ENCODE measurements around the gene SGPP1. TPM values are rescaled to one million over a fixed set of nuclear protein-coding genes. Genes with fewer than 3 reads are reported as not detected.

The SGPP1 gene
- total RNA-seq, 2 donors from 2014 or later = 23.1 to 24.4 TPM

- ATAC-seq (no peak), DNase-seq (no peak)
- intact Hi-C loops (cut with DNase I) = no loop called here
- Histone ChIP-seq H3K27ac (peak overlapping the region in 3 of 4 donors; percentile 21 to 69 (median 35)), H3K36me3 (replicated peaks in 1 of 2; ENCODE audit: insufficient read depth in 1 of 2, low read depth in 2 of 2) (no peaks in the 10 kb centered on the region), H3K27me3 (no peaks in the 10 kb centered on the region), H3K4me3 (no peak overlapping the region), H3K4me1 (peaks cover 27% of the 10 kb centered on the region), H3K9me3 (no peaks in the 10 kb centered on the region)
- TF ChIP-seq CTCF (IDR thresholded peaks at IDR 0.05) (no peak), POLR2A (IDR thresholded peaks at IDR 0.05) (no peak)
- 70 to 71% methylated on average over 7 of the region's 7 CpGs for WGBS, 2 donors
Observed at GRCh38 chr14:63673886-63674497, 53.9 kb downstream of the SGPP1 start.

- 45 to 66% methylated on average over 5 of the region's 5 CpGs for WGBS, 2 donors
- H3K4me3 ChIP-seq = no peak overlapping the region
- H3K27ac ChIP-seq = peak overlapping the region in 3 of 4 donors; percentile 47 to 69 (median 60)
- intact Hi-C loops (cut with DNase I) = no loop called here
- no peaks in the 10 kb centered on the region for H3K36me3 ChIP-seq (replicated peaks in 1 of 2; ENCODE audit: insufficient read depth in 1 of 2, low read depth in 2 of 2)
- ATAC-seq (no peak), DNase-seq (no peak)
- no peaks in the 10 kb centered on the region for H3K27me3 ChIP-seq
- peaks cover 27% of the 10 kb centered on the region for H3K4me1 ChIP-seq
- H3K9me3 ChIP-seq = no peaks in the 10 kb centered on the region
- no peak for TF ChIP-seq POLR2A (IDR thresholded peaks at IDR 0.05)
- TF ChIP-seq CTCF (IDR thresholded peaks at IDR 0.05) = no peak
Observed at GRCh38 chr14:63673255-63673654, 54.6 kb downstream of the SGPP1 start.

GRCh38 chr14:63672417-63673180 lies 55.3 kb downstream of the SGPP1 start:
- no peaks in the 10 kb centered on the region for H3K9me3 ChIP-seq
- ATAC-seq = peak; percentile 67
- intact Hi-C loops (cut with DNase I) = no loop called here
- WGBS, 2 donors = 30 to 39% methylated on average over 7 of the region's 7 CpGs
- no peaks in the 10 kb centered on the region for H3K36me3 ChIP-seq (replicated peaks in 1 of 2; ENCODE audit: insufficient read depth in 1 of 2, low read depth in 2 of 2)
- peaks cover 27% of the 10 kb centered on the region for H3K4me1 ChIP-seq
- no peak overlapping the region for H3K4me3 ChIP-seq
- peak overlapping the region; percentile 17 to 69 (median 54) for H3K27ac ChIP-seq
- DNase-seq = peak in 3 of 4 donors; percentile 30 to 60 (median 39)
- TF ChIP-seq CTCF (IDR thresholded peaks at IDR 0.05) (peak in 1 of 7 experiments; percentile 8), POLR2A (IDR thresholded peaks at IDR 0.05) (no peak)
- H3K27me3 ChIP-seq = no peaks in the 10 kb centered on the region

- peak overlapping the region; percentile 17 to 69 (median 50) for H3K27ac ChIP-seq
- intact Hi-C loops (cut with DNase I) = no loop called here
- ATAC-seq = peak; percentile 56
Observed at GRCh38 chr14:63671987-63672386, 55.9 kb downstream of the SGPP1 start.

More at GRCh38 chr14:63671987-63672386, 55.9 kb downstream of the SGPP1 start:
- peak in 1 of 4 donors; percentile 20 for DNase-seq
- H3K36me3 ChIP-seq (replicated peaks in 1 of 2; ENCODE audit: insufficient read depth in 1 of 2, low read depth in 2 of 2) = no peaks in the 10 kb centered on the region
- peaks cover 27% of the 10 kb centered on the region for H3K4me1 ChIP-seq
- no peaks in the 10 kb centered on the region for H3K27me3 ChIP-seq
- TF ChIP-seq POLR2A (IDR thresholded peaks at IDR 0.05) = no peak
- no peak for TF ChIP-seq CTCF (IDR thresholded peaks at IDR 0.05)
- H3K4me3 ChIP-seq = no peak overlapping the region
- H3K9me3 ChIP-seq = no peaks in the 10 kb centered on the region
- WGBS, 2 donors = 3 to 27% methylated on average over 3 of the region's 3 CpGs
